NCI-H1694 treated with DMSO at 0.1 percent for 48 hours (cell line): Measurements from ENCODE around the gene HPDL.
A peak's percentile ranks its signal among the peaks of the same experiment; 100 is the strongest.

ENCODE experiments used
- DNase-seq: peaks from one replicate; lab custom pipeline; 2025; lab: John Stamatoyannopoulos, UW

HPDL gene

DNA sequence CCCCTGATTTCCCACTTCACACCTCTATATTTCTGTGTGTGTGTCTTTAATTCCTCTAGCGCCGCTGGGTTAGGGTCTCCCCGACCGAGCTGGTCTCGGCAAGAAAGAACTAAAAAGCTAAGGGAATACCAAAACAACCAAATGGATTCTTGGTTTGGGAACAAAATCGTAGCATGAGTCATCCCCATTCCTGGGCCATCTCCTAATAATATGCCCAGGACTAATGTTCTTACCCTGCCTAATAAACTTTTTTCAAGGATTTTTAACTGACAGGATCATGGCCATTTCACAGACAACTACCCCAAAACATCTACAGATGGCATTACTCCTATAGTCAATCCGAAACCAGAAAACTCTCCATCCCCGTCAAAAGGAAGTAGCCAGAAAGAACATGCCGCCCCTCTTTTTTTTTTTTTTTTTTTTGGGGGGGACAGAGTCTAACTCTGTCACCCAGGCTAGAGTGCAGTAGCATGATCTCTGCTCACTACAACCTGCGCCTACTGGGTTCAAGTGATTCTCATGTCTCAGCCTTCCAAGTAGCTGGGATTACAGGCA lies 4.1 kb upstream of the HPDL start:
- DNase-seq, result no peak

DNA sequence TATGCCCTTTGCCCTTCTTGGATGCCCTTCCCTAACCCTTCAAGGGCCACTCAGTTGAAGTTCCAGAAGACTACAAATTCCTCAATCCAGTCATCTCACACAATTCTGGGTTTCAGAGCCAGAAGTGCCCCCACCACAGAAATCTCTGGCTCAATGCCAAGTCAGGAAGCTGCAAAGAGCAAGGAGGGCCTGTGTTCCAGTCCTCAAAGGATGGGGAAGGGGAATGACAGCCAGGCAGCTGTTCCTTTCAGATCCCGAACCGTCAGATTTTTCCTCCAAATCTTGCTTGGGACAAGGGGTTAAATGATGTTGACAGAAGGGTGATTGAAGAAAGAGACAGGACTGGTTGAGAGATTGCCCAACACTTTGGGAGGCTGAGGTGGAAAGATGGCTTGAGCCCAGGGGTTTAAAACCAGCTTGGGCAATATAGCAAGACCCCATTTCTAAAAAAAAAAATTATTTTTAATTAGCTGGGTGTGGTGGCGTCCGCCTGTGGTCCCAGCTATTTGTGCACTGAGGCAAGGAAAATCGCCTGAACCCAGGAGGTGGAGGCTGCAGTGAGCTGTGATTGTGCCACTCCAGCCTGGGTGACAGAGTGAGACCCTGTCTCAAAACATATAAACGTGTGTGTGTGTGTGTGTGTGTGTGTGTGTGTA lies 716 bp upstream of the HPDL start:
- DNase-seq, result no peak

DNA sequence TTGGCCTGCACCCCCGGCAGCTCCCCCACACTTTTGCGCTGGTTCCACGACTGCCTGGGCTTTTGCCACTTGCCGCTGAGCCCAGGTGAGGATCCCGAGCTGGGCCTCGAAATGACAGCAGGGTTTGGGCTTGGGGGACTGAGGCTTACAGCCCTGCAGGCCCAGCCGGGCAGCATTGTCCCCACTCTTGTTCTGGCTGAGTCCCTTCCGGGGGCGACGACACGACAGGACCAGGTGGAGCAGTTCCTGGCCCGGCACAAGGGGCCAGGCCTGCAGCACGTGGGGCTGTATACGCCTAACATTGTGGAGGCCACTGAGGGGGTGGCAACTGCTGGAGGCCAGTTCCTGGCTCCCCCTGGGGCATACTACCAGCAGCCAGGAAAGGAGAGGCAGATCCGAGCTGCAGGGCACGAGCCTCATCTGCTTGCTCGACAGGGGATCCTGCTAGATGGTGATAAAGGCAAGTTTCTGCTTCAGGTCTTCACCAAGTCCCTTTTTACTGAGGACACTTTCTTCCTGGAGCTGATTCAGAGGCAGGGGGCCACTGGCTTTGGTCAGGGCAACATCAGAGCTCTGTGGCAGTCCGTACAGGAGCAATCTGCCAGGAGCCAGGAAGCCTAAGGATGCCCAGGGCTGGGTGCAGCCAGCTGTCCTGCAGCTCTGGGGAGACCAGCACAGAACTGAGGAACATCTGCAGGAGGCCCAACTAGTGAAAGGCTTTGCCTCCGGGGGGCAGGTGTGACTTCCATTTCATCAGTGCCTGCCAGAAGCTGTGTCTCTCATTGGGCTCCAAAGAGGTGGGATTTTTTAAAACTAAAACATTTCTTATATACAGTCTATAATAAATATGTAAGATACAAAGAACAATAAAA lies 1.2 kb downstream of the HPDL start:
- peak; percentile 19 for DNase-seq

GRCh38 chr1:45328680-45329079 lies 2.0 kb downstream of the HPDL start:
- DNase-seq, result no peak

DNA sequence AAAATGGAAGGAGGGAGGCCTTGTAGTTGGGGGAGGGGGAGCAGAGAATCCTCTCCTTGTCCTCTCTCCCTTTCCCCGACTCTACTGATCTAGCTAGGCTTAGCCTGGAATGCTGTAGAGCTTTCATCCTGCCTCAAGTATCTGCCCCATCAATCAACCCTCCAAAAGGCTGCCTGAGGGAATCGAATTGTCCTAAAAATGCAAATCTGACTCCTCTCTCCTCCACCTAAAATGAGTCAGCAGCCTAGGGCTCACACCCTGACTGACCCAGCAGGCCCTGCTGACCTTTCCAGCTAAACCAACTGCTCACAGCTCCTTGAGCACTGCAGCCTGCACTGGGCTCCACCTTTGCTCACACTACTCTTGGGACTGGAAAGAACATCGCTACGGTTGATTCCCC lies 2.8 kb downstream of the HPDL start:
- DNase-seq, result no peak

- DNase-seq, result no peak
Measured at GRCh38 chr1:45331436-45332345, 5.0 kb downstream of the HPDL start.

GRCh38 chr1:45332346-45332720 lies 5.6 kb downstream of the HPDL start:
- no peak for DNase-seq

DNA sequence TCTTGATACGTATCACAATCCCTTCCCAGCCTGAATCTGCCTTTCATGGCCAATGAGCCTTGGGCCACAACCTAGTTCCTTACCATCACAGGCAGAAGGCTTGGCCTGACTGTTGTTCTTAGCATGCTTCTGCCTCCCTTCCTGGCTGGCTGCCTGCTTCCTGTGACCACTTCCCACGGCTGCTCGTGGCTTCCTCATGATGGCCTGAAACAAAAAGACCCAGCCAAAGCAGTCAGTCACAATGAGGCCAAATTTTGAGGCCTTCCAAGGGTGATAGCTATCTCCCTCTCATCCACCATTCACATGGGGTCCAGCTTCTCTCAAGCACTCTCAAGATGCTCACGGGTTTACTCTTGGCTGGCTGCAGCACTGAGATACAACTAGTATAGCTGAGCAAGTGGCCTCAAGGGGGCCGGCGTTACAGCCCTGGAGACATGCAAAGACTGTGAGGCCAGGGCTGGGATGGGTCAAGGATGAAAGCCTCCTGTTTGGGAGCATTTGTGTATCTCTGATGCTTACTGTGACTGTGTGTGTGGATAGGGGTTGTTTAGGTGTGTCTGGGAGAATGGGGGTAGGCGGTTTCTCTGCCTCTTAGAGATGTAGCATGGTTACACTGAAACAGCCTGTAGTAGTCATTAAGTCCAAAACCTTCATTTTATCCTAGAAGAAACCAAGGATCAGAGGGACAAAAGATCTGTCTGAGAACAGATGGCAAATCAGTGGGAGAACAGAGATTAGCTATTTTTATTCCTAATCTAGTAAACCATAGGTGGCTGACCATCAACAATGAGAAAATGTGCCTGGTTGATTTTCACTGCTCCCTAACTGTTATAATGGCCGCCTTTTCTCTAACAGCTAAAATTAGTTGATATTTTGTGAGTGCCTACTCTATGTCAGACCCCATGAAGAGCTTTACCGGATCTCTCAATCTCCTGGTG lies 7.9 kb downstream of the HPDL start:
- DNase-seq, result no peak

DNA sequence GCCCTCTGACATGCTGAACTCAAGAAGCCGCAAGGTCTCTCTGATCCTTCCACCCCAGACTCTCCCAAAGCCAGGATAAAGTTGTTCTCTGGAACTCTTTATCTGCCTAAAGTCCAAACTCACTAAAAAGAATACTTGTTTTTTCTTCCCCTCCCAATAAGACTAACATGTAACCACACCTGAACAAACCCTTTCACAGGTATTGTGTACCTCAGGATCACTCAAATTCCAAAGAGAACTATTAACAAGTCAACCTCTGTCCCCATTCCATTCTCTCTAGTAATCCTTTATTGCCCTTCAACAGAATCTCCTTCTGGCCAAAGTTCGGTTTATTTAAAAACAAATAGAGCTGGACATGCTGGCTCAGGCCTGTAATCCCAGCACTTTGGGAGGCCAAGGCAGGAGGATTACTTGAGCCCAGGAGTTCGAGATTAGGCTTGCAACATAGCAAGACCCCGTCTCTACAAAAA lies 9.2 kb downstream of the HPDL start:
- no peak for DNase-seq

GRCh38 chr1:45337630-45338325 lies 11.1 kb downstream of the HPDL start:
- DNase-seq, result no peak

DNA sequence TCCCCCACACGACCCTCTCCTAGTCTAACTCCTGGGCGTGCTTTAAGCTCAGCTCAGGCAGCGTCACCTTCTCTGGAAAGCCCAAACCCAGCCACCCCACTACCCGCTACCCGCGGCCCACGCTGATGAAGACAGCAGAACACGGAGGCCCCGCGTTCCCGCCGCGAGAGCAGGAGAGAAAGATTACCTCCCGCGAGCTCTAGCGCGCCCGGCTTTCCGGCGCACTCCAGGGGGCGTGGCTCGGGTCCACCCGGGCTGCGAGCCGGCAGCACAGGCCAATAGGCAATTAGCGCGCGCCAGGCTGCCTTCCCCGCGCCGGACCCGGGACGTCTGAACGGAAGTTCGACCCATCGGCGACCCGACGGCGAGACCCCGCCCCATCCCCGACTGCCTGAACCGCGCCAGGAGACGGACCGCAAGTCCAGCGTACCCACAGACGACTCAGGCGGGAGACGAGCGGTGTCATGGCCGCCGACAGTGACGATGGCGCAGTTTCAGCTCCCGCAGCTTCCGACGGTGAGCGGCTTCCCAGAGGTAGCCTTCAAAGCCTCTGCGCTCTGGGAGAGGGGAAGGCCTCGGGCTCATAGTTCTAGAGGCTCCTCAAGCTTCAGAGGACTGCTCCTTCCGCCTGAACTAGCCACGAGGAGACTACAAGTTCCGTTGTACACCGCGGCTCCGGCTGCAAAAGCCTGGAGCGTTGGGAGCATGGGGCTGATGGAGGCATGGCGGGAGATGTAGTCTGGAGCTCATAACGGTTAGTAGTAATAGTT lies 13.3 kb downstream of the HPDL start, which contains the start of the genes MUTYH and TOE1:
Gene MUTYH, minus strand, starts transcription at position 652 of the 770 bp plus-strand sequence. CDS start 5,935 bp downstream, outside the sequence.
Gene TOE1, plus strand, starts transcription at position 382 of the 770 bp plus-strand sequence. Its CDS starts 83 bp downstream, at position 465.
- DNase-seq, result peak; percentile 90

GRCh38 chr1:45340816-45341466 lies 14.2 kb downstream of the HPDL start:
- peak; percentile 22 for DNase-seq

- DNase-seq, result no peak
Measured at GRCh38 chr1:45344499-45344898, 17.8 kb downstream of the HPDL start.

- DNase-seq, result no peak
Measured at GRCh38 chr1:45345014-45345413, 18.3 kb downstream of the HPDL start.

DNA sequence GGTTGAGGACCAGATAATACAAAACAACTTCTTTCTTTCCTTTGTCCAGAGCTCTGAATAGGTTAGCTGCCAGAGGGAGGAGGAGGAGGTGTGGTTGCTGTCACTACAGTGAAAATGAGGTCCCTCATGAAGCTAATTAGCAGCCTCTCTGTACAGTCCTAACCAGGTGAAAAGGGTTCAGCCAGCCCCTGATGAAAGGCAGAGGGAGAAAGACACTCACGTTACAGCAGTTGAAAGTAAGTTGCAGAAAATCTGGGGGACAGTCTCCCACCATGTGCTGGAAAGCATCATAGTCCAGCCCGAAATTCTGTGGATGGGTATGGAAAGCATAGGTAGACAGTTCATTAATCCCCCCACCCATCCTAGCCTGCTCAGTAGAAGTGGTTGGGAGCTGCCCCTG lies 19.8 kb downstream of the HPDL start:
- no peak for DNase-seq

DNA sequence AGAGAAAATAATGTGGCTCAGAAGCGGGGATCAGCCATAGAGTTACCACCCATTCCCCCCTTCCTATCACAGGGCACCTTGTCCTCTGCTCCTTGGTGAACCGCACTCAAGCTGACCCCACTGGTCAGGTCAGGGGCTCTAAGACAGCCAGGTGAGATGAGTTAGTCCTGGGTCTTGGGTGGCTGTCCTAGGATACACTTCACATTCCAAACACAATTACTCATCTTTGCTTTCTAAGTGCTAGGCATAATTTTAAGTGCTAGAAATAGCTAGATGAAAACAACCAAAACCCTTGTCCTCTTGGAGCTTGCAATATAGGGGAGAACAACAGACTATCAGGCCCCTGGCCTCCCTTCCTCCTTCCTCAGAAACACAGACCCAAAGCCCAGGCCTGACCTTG lies 21.3 kb downstream of the HPDL start:
- DNase-seq, result no peak

- no peak for DNase-seq
Measured at GRCh38 chr1:45348609-45348965, 21.9 kb downstream of the HPDL start.

GRCh38 chr1:45348966-45349677 lies 22.4 kb downstream of the HPDL start:
- no peak for DNase-seq
